ENCODE results near the gene NMNAT3. TPM values are rescaled to one million over a fixed set of nuclear protein-coding genes. Genes with fewer than 3 reads are reported as not detected.

The NMNAT3 gene
- total RNA-seq, 2 experiments from 2014 or later = 3.6 to 5.5 TPM

- Mint-ChIP-seq H3K4me1 (peaks cover 20% of the 10 kb centered on the region), H3K36me3 (no peaks in the 10 kb centered on the region), H3K4me3 (no peak overlapping the region), H3K27ac (no peak overlapping the region), H3K9me3 (no peaks in the 10 kb centered on the region), H3K27me3 (peaks cover 67% of the 10 kb centered on the region)
- peak; percentile 40 for DNase-seq
Measured at GRCh38 chr3:139537795-139538621, 139.8 kb downstream of the NMNAT3 start.

DNA sequence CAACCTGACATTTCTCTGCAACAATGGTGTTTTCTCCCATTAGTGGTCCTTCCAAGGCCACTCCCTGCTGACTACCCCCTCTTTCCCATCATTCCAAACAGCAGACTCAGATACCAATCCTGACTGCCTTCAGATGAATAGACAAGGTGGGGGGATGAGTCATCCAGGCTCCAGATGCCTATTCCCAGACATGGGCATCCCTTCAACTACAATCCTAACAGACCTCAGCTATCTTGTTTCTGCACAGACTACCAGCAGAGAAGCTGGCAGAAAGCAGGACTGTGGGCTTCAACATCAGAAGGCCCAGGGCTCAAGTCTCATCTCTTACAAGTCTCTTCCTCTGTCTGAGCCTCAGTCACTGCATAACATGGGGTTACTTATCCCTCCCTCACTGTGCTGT is 140.4 kb downstream of the NMNAT3 start:
- peaks cover 20% of the 10 kb centered on the region for H3K4me1 Mint-ChIP-seq
- H3K27ac Mint-ChIP-seq = no peak overlapping the region
- peaks cover 61% of the 10 kb centered on the region for H3K27me3 Mint-ChIP-seq
- no peaks in the 10 kb centered on the region for H3K9me3 Mint-ChIP-seq
- no peak for DNase-seq
- H3K36me3 Mint-ChIP-seq = no peaks in the 10 kb centered on the region
- no peak overlapping the region for H3K4me3 Mint-ChIP-seq

- H3K9me3 Mint-ChIP-seq = no peaks in the 10 kb centered on the region
- H3K4me3 Mint-ChIP-seq = no peak overlapping the region
- peaks cover 15% of the 10 kb centered on the region for H3K4me1 Mint-ChIP-seq
- no peaks in the 10 kb centered on the region for H3K36me3 Mint-ChIP-seq
- no peak for DNase-seq
- H3K27me3 Mint-ChIP-seq = peaks cover 41% of the 10 kb centered on the region
- H3K27ac Mint-ChIP-seq = no peak overlapping the region
Measured at GRCh38 chr3:139534992-139535879, 142.5 kb downstream of the NMNAT3 start.

DNA sequence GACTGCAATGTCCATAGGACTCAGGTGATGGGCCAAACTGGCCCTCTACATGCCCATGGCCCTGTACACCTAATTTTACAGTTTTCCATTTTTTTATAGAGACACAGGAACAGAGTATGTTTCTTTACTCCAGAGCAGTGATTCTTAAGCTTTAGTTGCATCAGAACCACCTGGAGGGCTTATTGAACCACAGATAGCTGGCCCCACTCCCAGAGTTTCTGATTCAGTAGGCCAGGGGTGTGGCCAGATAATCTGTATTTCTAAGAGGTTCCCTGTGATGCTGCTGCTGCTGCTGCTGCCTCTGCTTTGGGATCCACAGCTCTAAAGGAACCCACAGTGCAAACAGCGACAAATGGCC is 143.3 kb downstream of the NMNAT3 start:
- H3K36me3 Mint-ChIP-seq = no peaks in the 10 kb centered on the region
- no peaks in the 10 kb centered on the region for H3K9me3 Mint-ChIP-seq
- peaks cover 13% of the 10 kb centered on the region for H3K4me1 Mint-ChIP-seq
- H3K4me3 Mint-ChIP-seq = no peak overlapping the region
- no peak for DNase-seq
- peaks cover 34% of the 10 kb centered on the region for H3K27me3 Mint-ChIP-seq
- no peak overlapping the region for H3K27ac Mint-ChIP-seq

GRCh38 chr3:139533781-139534454 is 143.9 kb downstream of the NMNAT3 start:
- Mint-ChIP-seq H3K9me3 (no peaks in the 10 kb centered on the region), H3K4me3 (no peak overlapping the region), H3K27me3 (peaks cover 29% of the 10 kb centered on the region), H3K27ac (no peak overlapping the region), H3K36me3 (no peaks in the 10 kb centered on the region), H3K4me1 (peaks cover 12% of the 10 kb centered on the region)
- no peak for DNase-seq

GRCh38 chr3:139532976-139533375 is 144.8 kb downstream of the NMNAT3 start:
- no peaks in the 10 kb centered on the region for H3K9me3 Mint-ChIP-seq
- no peak overlapping the region for H3K27ac Mint-ChIP-seq
- no peak overlapping the region for H3K4me3 Mint-ChIP-seq
- no peak for DNase-seq
- H3K27me3 Mint-ChIP-seq = peaks cover 20% of the 10 kb centered on the region
- no peaks in the 10 kb centered on the region for H3K36me3 Mint-ChIP-seq
- peaks cover 3% of the 10 kb centered on the region for H3K4me1 Mint-ChIP-seq

DNA sequence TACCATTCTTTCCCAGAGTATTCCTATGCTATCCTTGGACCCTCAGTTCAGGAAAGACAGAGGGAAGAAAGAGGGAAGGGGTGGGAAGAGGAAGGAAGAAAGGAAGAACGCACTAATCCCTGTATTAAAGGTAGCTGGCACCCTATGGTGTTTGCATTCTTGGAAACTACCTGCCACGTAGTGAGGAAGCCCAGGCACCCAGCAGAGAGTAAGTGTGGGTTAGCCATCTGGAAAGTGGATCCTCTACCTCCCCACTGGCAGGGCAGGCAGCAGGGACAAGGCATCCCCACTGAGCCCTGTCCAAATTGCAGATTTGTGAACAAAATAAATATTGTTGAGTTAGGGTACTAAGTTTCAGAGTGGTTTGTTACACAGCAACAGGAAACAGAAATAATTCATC is 147.1 kb downstream of the NMNAT3 start:
- no peaks in the 10 kb centered on the region for H3K4me1 Mint-ChIP-seq
- no peaks in the 10 kb centered on the region for H3K9me3 Mint-ChIP-seq
- H3K4me3 Mint-ChIP-seq = no peak overlapping the region
- no peak for DNase-seq
- H3K27me3 Mint-ChIP-seq = peaks cover 2% of the 10 kb centered on the region
- no peaks in the 10 kb centered on the region for H3K36me3 Mint-ChIP-seq
- no peak overlapping the region for H3K27ac Mint-ChIP-seq

DNA sequence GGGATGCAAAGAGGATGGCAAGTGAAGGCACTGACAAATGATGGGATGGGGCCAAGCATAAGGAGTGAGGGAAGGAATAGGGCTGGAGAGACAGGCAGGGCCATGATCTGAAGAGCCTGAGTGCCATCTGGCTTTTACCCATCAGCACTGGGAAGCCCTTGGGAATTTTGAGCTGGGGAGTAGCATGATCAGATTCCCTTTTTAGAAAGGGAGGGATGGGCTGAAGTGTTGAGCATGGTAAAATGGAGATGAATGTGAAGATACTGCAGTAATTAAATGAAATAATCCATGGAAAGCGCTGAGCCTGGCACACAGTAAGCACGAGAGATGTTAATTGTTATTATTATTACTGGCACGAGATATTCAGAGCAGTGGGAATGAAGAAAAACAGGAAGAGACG is 148.1 kb downstream of the NMNAT3 start:
- H3K27ac Mint-ChIP-seq = no peak overlapping the region
- H3K27me3 Mint-ChIP-seq = no peaks in the 10 kb centered on the region
- H3K36me3 Mint-ChIP-seq = no peaks in the 10 kb centered on the region
- H3K9me3 Mint-ChIP-seq = no peaks in the 10 kb centered on the region
- DNase-seq = no peak
- H3K4me3 Mint-ChIP-seq = no peak overlapping the region
- no peaks in the 10 kb centered on the region for H3K4me1 Mint-ChIP-seq

DNA sequence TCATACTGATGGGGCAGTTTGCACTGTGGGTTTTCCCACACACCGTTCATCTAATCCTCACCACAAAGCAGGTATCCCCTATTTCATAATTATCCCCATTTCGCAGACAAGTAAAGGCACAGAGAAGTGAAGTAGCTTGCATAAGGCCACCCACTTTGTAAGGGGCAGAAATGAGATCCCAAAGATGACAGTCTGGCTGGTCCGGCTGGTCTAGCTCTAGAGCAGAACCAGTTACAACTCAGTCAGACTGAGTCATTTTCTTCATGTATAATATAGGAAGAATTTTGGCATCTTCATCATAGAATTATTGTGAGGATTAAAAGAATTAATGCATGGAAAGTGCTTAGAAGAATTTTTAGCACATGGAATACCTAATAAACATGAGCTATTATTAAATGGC is 148.8 kb downstream of the NMNAT3 start:
- Mint-ChIP-seq H3K4me1 (no peaks in the 10 kb centered on the region), H3K9me3 (no peaks in the 10 kb centered on the region), H3K27me3 (no peaks in the 10 kb centered on the region), H3K4me3 (no peak overlapping the region), H3K36me3 (no peaks in the 10 kb centered on the region), H3K27ac (no peak overlapping the region)
- no peak for DNase-seq

DNA sequence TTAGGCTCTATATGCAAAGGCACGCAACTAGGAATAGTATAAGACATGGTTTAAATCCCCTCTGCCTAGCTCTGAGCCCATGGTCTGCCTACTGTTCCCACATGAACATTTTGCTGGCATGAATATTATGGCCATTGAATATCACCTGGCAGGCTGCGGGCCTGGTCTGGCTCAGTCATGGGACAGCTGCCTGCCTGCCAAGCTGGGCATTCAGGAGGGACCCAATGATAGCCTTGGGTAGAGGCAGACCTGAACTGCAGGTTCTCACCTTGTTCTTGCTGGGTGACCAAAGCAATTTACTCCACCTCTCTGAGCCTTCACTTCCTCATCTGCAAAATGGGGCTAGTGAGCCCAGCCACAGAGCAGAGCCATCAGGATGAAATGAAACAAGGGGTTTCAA is 149.5 kb downstream of the NMNAT3 start:
- no peak for DNase-seq
- Mint-ChIP-seq H3K27ac (no peak overlapping the region), H3K4me1 (no peaks in the 10 kb centered on the region), H3K36me3 (no peaks in the 10 kb centered on the region), H3K27me3 (no peaks in the 10 kb centered on the region), H3K9me3 (no peaks in the 10 kb centered on the region), H3K4me3 (no peak overlapping the region)

DNA sequence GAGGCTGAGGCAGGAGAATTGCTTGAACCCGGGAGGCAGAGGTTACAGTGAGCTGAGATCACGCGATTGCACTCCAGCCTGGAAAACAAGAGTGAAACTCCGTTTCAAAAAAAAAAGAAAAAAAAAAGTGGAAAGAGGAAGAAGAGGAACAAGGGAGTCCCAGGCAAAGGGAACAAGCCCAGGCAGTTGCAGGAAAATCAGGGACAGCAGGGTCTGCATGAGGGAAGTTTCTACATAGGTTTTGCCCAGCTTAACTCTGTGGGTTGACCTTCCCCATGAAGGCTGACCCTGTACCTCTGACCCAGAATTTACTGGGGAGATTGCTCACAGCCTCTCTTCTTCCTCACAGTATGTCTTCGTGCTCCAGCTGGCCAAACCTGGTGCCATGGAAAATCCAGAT is 150.5 kb downstream of the NMNAT3 start:
- Mint-ChIP-seq H3K9me3 (no peaks in the 10 kb centered on the region), H3K4me1 (no peaks in the 10 kb centered on the region), H3K4me3 (no peak overlapping the region), H3K36me3 (no peaks in the 10 kb centered on the region), H3K27me3 (no peaks in the 10 kb centered on the region), H3K27ac (no peak overlapping the region)
- no peak for DNase-seq

GRCh38 chr3:139526146-139526545 is 151.6 kb downstream of the NMNAT3 start:
- Mint-ChIP-seq H3K4me3 (no peak overlapping the region), H3K4me1 (no peaks in the 10 kb centered on the region), H3K27me3 (no peaks in the 10 kb centered on the region), H3K27ac (no peak overlapping the region), H3K9me3 (no peaks in the 10 kb centered on the region), H3K36me3 (no peaks in the 10 kb centered on the region)
- no peak for DNase-seq

GRCh38 chr3:139524841-139525636 is 152.7 kb downstream of the NMNAT3 start:
- Mint-ChIP-seq H3K4me1 (no peaks in the 10 kb centered on the region), H3K27me3 (no peaks in the 10 kb centered on the region), H3K9me3 (no peaks in the 10 kb centered on the region), H3K4me3 (no peak overlapping the region), H3K27ac (no peak overlapping the region), H3K36me3 (no peaks in the 10 kb centered on the region)
- no peak for DNase-seq

DNA sequence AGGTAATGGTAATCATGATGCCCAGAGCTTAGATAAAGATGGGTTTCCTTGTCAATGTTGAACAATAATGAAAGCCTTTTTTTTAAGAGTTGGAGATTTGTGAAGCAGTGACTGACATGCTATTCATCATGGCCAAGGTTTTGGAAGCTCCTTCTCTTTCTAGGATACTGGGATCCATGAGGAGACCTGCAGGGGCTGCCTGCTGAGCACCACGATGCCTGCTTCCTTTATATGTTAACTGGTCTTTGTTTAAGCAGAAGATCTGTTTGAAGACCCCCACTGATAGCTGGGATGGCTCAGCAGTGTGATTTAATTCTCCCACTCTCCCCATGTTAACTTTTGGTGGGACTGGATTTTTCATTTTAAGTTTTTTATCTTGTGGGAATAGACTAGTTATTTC is 154.1 kb downstream of the NMNAT3 start:
- no peak for DNase-seq
- Mint-ChIP-seq H3K27ac (no peak overlapping the region), H3K4me1 (no peaks in the 10 kb centered on the region), H3K36me3 (no peaks in the 10 kb centered on the region), H3K27me3 (no peaks in the 10 kb centered on the region), H3K4me3 (no peak overlapping the region), H3K9me3 (no peaks in the 10 kb centered on the region)

- no peaks in the 10 kb centered on the region for H3K9me3 Mint-ChIP-seq
- H3K27ac Mint-ChIP-seq = no peak overlapping the region
- H3K4me1 Mint-ChIP-seq = no peaks in the 10 kb centered on the region
- H3K36me3 Mint-ChIP-seq = no peaks in the 10 kb centered on the region
- no peak for DNase-seq
- no peaks in the 10 kb centered on the region for H3K27me3 Mint-ChIP-seq
- no peak overlapping the region for H3K4me3 Mint-ChIP-seq
Measured at GRCh38 chr3:139523166-139523565, 154.6 kb downstream of the NMNAT3 start.
